H9 (cell line): ENCODE measurements around the gene EVPL. TPM values are rescaled to one million over a fixed set of nuclear protein-coding genes. Genes with fewer than 3 reads are reported as not detected.
A peak's percentile ranks its signal among the peaks of the same experiment; 100 is the strongest.

ENCODE experiments used
- DNase-seq: peaks from one replicate; pipeline ENCODE4 v3.0.0-alpha.2; 2017
- H2AFZ ChIP-seq: one replicate; pipeline ENCODE4 v1.6.1; 2013; ENCODE audit warnings: mild to moderate bottlenecking, low read length, control low read depth, moderate library complexity
- H2AK5ac ChIP-seq: 2 replicates; pipeline ENCODE4 v1.6.1; 2013; ENCODE audit warnings: low read length, control low read depth, mixed read lengths; ENCODE audit not compliant: insufficient read length
- H2BK120ac ChIP-seq: one replicate; pipeline ENCODE4 v1.6.1; 2013; ENCODE audit warnings: low read depth, mild to moderate bottlenecking, low read length, control low read depth, inconsistent platforms; ENCODE audit not compliant: poor library complexity, severe bottlenecking
- H2BK12ac ChIP-seq: 2 replicates; pipeline ENCODE4 v1.6.1; 2013; ENCODE audit warnings: low read length, control low read depth, mixed read lengths, low read depth; ENCODE audit not compliant: insufficient read length
- H2BK15ac ChIP-seq: 2 replicates; pipeline ENCODE4 v1.6.1; 2013; ENCODE audit warnings: low read depth, low read length, control low read depth
- H2BK20ac ChIP-seq: one replicate; pipeline ENCODE4 v1.6.1; 2013; ENCODE audit warnings: low read depth, mild to moderate bottlenecking, low read length, control low read depth, inconsistent platforms; ENCODE audit not compliant: poor library complexity, severe bottlenecking
- H2BK5ac ChIP-seq: 2 replicates; pipeline ENCODE4 v1.6.1; 2013; ENCODE audit warnings: low read length, control low read depth, mixed read lengths; ENCODE audit not compliant: insufficient read length
- H3K14ac ChIP-seq: 2 replicates; pipeline ENCODE4 v1.6.1; 2013; ENCODE audit warnings: low read length, control low read depth; ENCODE audit not compliant: insufficient read depth
- H3K18ac ChIP-seq: 2 replicates; pipeline ENCODE4 v1.6.1; 2013; ENCODE audit warnings: low read depth, mild to moderate bottlenecking, mixed read lengths, low read length, control low read depth; ENCODE audit not compliant: insufficient read length
- H3K23ac ChIP-seq: 2 replicates; pipeline ENCODE4 v1.6.1; 2013; ENCODE audit warnings: low read length, control low read depth, mixed read lengths, low read depth; ENCODE audit not compliant: insufficient read length
- H3K23me2 ChIP-seq: 2 replicates; pipeline ENCODE4 v1.6.1; 2013; ENCODE audit warnings: low read depth, mild to moderate bottlenecking, mixed read lengths, low read length, control low read depth; ENCODE audit not compliant: insufficient read length, poor library complexity, severe bottlenecking
- H3K27ac ChIP-seq: 2 replicates; pipeline ENCODE4 v1.5.1; 2013; ENCODE audit warnings: low read length, control low read depth, mixed read lengths, low read depth; ENCODE audit not compliant: insufficient read length
- H3K27me3 ChIP-seq: 2 replicates; pipeline ENCODE4 v1.6.1; 2013; ENCODE audit warnings: low read length, control low read depth, inconsistent platforms; ENCODE audit not compliant: insufficient read depth
- H3K4ac ChIP-seq: 2 replicates; pipeline ENCODE4 v1.6.1; 2013; ENCODE audit warnings: low read depth, mild to moderate bottlenecking, control low read depth, inconsistent platforms, low read length, moderate library complexity
- H3K4me1 ChIP-seq: 2 replicates; pipeline ENCODE4 v1.6.1; 2013; ENCODE audit warnings: low read length, control low read depth, inconsistent platforms; ENCODE audit not compliant: insufficient read depth
- H3K4me2 ChIP-seq: 2 replicates; pipeline ENCODE4 v1.6.1; 2013; ENCODE audit warnings: low read length, control low read depth, mixed read lengths; ENCODE audit not compliant: insufficient read length, insufficient read depth
- H3K56ac ChIP-seq: 2 replicates; pipeline ENCODE4 v1.6.1; 2013; ENCODE audit warnings: low read depth, mild to moderate bottlenecking, mixed read lengths, low read length, control low read depth; ENCODE audit not compliant: insufficient read length
- H3K79me1 ChIP-seq: 2 replicates; pipeline ENCODE4 v1.6.1; 2013; ENCODE audit warnings: low read depth, mild to moderate bottlenecking, moderate library complexity, low read length, control low read depth, inconsistent platforms; ENCODE audit not compliant: insufficient read depth, poor library complexity, severe bottlenecking
- H3K79me2 ChIP-seq: 2 replicates; pipeline ENCODE4 v1.6.1; 2013; ENCODE audit warnings: low read length, control low read depth, inconsistent platforms; ENCODE audit not compliant: insufficient read depth
- H3K9ac ChIP-seq: 2 replicates; pipeline ENCODE4 v1.6.1; 2013; ENCODE audit warnings: low read length, control low read depth, mixed read lengths; ENCODE audit not compliant: insufficient read length; ENCODE audit errors: extremely low read depth
- H3K9me3 ChIP-seq: one replicate; pipeline ENCODE4 v1.6.1; 2013; ENCODE audit warnings: low read depth, low read length, inconsistent platforms; ENCODE audit not compliant: control insufficient read depth
- H3T11ph ChIP-seq: one replicate; pipeline ENCODE4 v1.6.1; 2013; ENCODE audit warnings: mild to moderate bottlenecking, low read length, control low read depth, inconsistent platforms
- H4K20me1 ChIP-seq: one replicate; pipeline ENCODE4 v1.6.1; 2013; ENCODE audit not compliant: control insufficient read depth, insufficient read length, insufficient read depth
- H4K5ac ChIP-seq: 2 replicates; pipeline ENCODE4 v1.6.1; 2013; ENCODE audit warnings: low read depth, mild to moderate bottlenecking, mixed read lengths, low read length, control low read depth; ENCODE audit not compliant: insufficient read length
- H4K8ac ChIP-seq: replicated peaks from 2 replicates; pipeline ENCODE4 v1.6.1; 2013; ENCODE audit warnings: low read length, control low read depth, mixed read lengths, low read depth; ENCODE audit not compliant: insufficient read length
- H4K91ac ChIP-seq: 2 replicates; pipeline ENCODE4 v1.6.1; 2013; ENCODE audit warnings: low read depth, mild to moderate bottlenecking, moderate library complexity, mixed read lengths, low read length, control low read depth; ENCODE audit not compliant: insufficient read length
- H3K27ac Mint-ChIP-seq, 3 experiments: 2 replicates in 2 of 3; 3 replicates in 1 of 3; pipeline ENCODE4 v1.8.0; 2020 to 2021; ENCODE audit warnings: mixed read lengths in 3 of 3, mild to moderate bottlenecking in 1 of 3, moderate library complexity in 1 of 3
- H3K27me3 Mint-ChIP-seq: 2 replicates; pipeline ENCODE4 v1.8.0; 2021; ENCODE audit warnings: low read depth, mild to moderate bottlenecking, moderate library complexity, mixed read lengths
- H3K36me3 Mint-ChIP-seq, 3 experiments: 2 replicates in 2 of 3; 3 replicates in 1 of 3; pipeline ENCODE4 v1.8.0; 2020 to 2021; ENCODE audit warnings: low read depth in 3 of 3, mixed read lengths in 3 of 3; ENCODE audit not compliant: insufficient read depth in 1 of 3
- H3K4me1 Mint-ChIP-seq, 2 experiments: 2 replicates each; pipeline ENCODE4 v1.8.0; 2020; ENCODE audit warnings: mixed read lengths in 2 of 2
- H3K4me3 Mint-ChIP-seq, 2 experiments: 2 replicates in 1 of 2; 3 replicates in 1 of 2; pipeline ENCODE4 v1.8.0; 2020 to 2021; ENCODE audit warnings: mild to moderate bottlenecking in 2 of 2, mixed read lengths in 2 of 2, moderate library complexity in 1 of 2
- H3K9me3 Mint-ChIP-seq, 2 experiments: 2 replicates in 1 of 2; 3 replicates in 1 of 2; pipeline ENCODE4 v1.8.0; 2020; ENCODE audit warnings: mild to moderate bottlenecking in 2 of 2, mixed read lengths in 2 of 2, moderate library complexity in 1 of 2
- WGBS: extraction: QIAGEN DNeasy Blood & Tissue Kit; methylation state at CpG from one replicate; pipeline ENCODE4 v1.1.7; 2013; ENCODE audit warnings: missing lambda C conversion rate, low lambda C conversion rate, mixed read lengths; ENCODE audit not compliant: insufficient read length; ENCODE audit errors: extremely low coverage; 5-methylcytosine and 5-hydroxymethylcytosine counted together
- total RNA-seq: library from RNA; stranded (reverse); gene quantifications from 2 replicates; pipeline ENCODE4 v1.2.1, GENCODE V29; 2021
- TF ChIP-seq, protein P1 (sequence below): fragments of 200-600 bp; sonication (generic); conservative IDR thresholded peaks from 3 replicates; pipeline ENCODE4 v1.8.0; 2021; ENCODE audit warnings: antibody characterized with exemption, mild to moderate bottlenecking

The EVPL gene
- total RNA-seq, 1 experiment from 2014 or later = 0.48 TPM

DNA sequence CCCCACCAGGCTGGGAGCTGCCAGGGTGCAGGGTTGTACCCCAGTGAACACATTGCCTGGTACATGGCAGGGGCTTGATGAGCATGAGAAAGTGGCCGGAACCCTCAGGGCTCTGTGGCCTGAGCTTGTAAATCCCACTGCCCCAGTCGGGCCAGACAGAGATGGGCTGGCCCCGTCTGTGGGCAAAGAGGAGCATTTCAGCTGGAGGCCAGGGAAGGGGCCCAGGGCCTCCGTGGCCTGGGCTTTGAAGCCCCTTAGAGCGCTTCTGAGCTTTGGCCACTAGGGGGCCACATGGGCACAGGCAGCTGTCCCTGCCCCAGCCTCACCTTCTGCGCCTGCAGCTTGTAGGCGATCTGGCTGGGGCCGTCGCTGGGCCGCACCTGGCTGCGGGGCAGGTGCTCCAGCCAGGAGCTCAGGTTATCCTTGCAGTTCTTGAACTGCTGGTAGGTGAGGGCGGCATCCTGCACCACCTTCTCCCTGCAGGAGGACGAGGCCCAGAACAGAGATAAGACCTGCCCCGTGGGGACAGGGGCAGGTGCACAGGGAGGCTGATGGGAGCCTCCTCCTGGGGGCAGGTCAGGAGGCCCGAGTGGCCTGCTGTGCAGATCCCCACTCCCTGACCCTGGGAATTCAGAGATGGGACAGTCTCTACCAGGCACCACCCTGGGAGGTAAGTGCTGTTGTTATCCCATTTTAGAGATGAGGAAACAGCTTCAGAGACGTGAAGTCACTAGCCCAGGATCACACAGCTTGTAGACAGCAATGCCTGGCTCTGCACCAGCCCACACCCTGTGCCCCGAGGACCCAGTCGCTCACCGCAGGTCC, 12.8 kb downstream of the EVPL start:
- no peaks in the 10 kb centered on the region for H3K27me3 ChIP-seq
- no peak overlapping the region for H3K56ac ChIP-seq
- H3K18ac ChIP-seq = no peak overlapping the region
- no peak overlapping the region for H3K4me2 ChIP-seq
- H3K27ac ChIP-seq = no peak overlapping the region
- H2BK5ac ChIP-seq = no peak overlapping the region
- H4K91ac ChIP-seq = no peak overlapping the region
- no peak overlapping the region for H2BK12ac ChIP-seq
- Mint-ChIP-seq H3K4me3 (no peak overlapping the region), H3K4me1 (peaks cover 3 to 9% of the 10 kb centered on the region in 2 experiments), H3K36me3 (peaks cover 0 to 2% (median 0%) of the 10 kb centered on the region in 3 experiments; a peak in 1 of 7 replicates), H3K9me3 (peaks cover 0 to 2% of the 10 kb centered on the region in 2 experiments; a peak in 2 of 5 replicates), H3K27ac (peak overlapping the region in 1 of 3 experiments; percentile 44; a peak in 1 of 7 replicates), H3K27me3 (peaks cover 7% of the 10 kb centered on the region)
- no peak overlapping the region for H2AFZ ChIP-seq
- no peak overlapping the region for H3T11ph ChIP-seq
- H2AK5ac ChIP-seq = no peak overlapping the region
- H4K8ac ChIP-seq = no peak overlapping the region
- H3K4me1 ChIP-seq = no peaks in the 10 kb centered on the region
- H3K4ac ChIP-seq = no peak overlapping the region
- no peaks in the 10 kb centered on the region for H3K23me2 ChIP-seq
- H3K14ac ChIP-seq = no peak overlapping the region
- H3K79me2 ChIP-seq = no peaks in the 10 kb centered on the region
- no peak overlapping the region for H2BK15ac ChIP-seq
- H2BK120ac ChIP-seq = no peak overlapping the region
- no peak overlapping the region for H2BK20ac ChIP-seq
- DNase-seq = peak; percentile 97
- H4K5ac ChIP-seq = no peak overlapping the region
- H3K9ac ChIP-seq = no peak overlapping the region
- no peaks in the 10 kb centered on the region for H3K79me1 ChIP-seq
- no CpG with 5 or more reads among the region's 19 CpGs for WGBS
- TF ChIP-seq, protein P1, sequence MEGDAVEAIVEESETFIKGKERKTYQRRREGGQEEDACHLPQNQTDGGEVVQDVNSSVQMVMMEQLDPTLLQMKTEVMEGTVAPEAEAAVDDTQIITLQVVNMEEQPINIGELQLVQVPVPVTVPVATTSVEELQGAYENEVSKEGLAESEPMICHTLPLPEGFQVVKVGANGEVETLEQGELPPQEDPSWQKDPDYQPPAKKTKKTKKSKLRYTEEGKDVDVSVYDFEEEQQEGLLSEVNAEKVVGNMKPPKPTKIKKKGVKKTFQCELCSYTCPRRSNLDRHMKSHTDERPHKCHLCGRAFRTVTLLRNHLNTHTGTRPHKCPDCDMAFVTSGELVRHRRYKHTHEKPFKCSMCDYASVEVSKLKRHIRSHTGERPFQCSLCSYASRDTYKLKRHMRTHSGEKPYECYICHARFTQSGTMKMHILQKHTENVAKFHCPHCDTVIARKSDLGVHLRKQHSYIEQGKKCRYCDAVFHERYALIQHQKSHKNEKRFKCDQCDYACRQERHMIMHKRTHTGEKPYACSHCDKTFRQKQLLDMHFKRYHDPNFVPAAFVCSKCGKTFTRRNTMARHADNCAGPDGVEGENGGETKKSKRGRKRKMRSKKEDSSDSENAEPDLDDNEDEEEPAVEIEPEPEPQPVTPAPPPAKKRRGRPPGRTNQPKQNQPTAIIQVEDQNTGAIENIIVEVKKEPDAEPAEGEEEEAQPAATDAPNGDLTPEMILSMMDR = peak; percentile 99
- no peaks in the 10 kb centered on the region for H4K20me1 ChIP-seq
- no peaks in the 10 kb centered on the region for H3K9me3 ChIP-seq
- H3K23ac ChIP-seq = no peak overlapping the region
